ENCODE data around the gene ARHGEF4. TPM values are rescaled to one million over a fixed set of nuclear protein-coding genes. Genes with fewer than 3 reads are reported as not detected.

Gene ARHGEF4
- total RNA-seq, 1 donor from 2014 or later, result 4.8 TPM

GRCh38 chr2:131015764-131016163 lies 179.1 kb downstream of the ARHGEF4 start:
- H3K9me3 ChIP-seq (ENCODE audit: insufficient read depth, low read depth, low read length), result no peaks in the 10 kb centered on the region
- H3K27me3 ChIP-seq (ENCODE audit: insufficient read depth, low read length), result no peaks in the 10 kb centered on the region
- H3K4me3 ChIP-seq (ENCODE audit: insufficient read depth, low read depth, low read length), result no peak overlapping the region
- H3K27ac ChIP-seq (ENCODE audit: low read depth, low read length), result no peak overlapping the region
- Mint-ChIP-seq H3K27me3 (ENCODE audit: low read depth, unreplicated experiment) (peaks cover 19% of the 10 kb centered on the region), H3K27ac (ENCODE audit: unreplicated experiment) (peak overlapping the region; percentile 69), H3K9me3 (ENCODE audit: unreplicated experiment) (no peaks in the 10 kb centered on the region), H3K36me3 (ENCODE audit: low read depth, unreplicated experiment) (no peaks in the 10 kb centered on the region), H3K4me1 (ENCODE audit: low read depth, unreplicated experiment) (peaks cover 20% of the 10 kb centered on the region), H3K4me3 (ENCODE audit: unreplicated experiment) (no peak overlapping the region)
- H3K4me2 ChIP-seq (ENCODE audit: low read length), result no peak overlapping the region
- DNase-seq (ENCODE audit: low read depth) (no peak), FAIRE-seq (no peak)
- H3K79me2 ChIP-seq (ENCODE audit: insufficient read depth, low read length), result no peaks in the 10 kb centered on the region
- no peak overlapping the region for H2AFZ ChIP-seq (ENCODE audit: low read depth, low read length)
- no peaks in the 10 kb centered on the region for H4K20me1 ChIP-seq (ENCODE audit: insufficient read depth, low read length)
- H3K36me3 ChIP-seq (ENCODE audit: insufficient read depth, low read length), result no peaks in the 10 kb centered on the region
- peaks cover 7% of the 10 kb centered on the region for H3K4me1 ChIP-seq (ENCODE audit: insufficient read depth, low read length)
- TF ChIP-seq EZH2 (IDR thresholded peaks at IDR 0.05; ENCODE audit: insufficient read depth, low read length), result no peak
- H3K9ac ChIP-seq (ENCODE audit: low read length), result no peak overlapping the region

GRCh38 chr2:131016826-131017741 lies 180.4 kb downstream of the ARHGEF4 start:
- TF ChIP-seq CTCF (IDR thresholded peaks at IDR 0.05; ENCODE audit: insufficient read depth, low read depth, low read length) (no peak), EZH2 (IDR thresholded peaks at IDR 0.05; ENCODE audit: insufficient read depth, low read length) (no peak)
- Histone ChIP-seq H3K79me2 (ENCODE audit: insufficient read depth, low read length) (no peaks in the 10 kb centered on the region), H3K27ac (ENCODE audit: low read depth, low read length) (peak overlapping the region; percentile 4), H3K36me3 (ENCODE audit: insufficient read depth, low read length) (no peaks in the 10 kb centered on the region), H3K4me3 (ENCODE audit: insufficient read depth, low read depth, low read length) (no peak overlapping the region), H4K20me1 (ENCODE audit: insufficient read depth, low read length) (no peaks in the 10 kb centered on the region), H3K9ac (ENCODE audit: low read length) (peak overlapping the region; percentile 25), H2AFZ (ENCODE audit: low read depth, low read length) (peak overlapping the region; percentile 46), H3K4me2 (ENCODE audit: low read length) (peak overlapping the region; percentile 75), H3K9me3 (ENCODE audit: insufficient read depth, low read depth, low read length) (no peaks in the 10 kb centered on the region), H3K27me3 (ENCODE audit: insufficient read depth, low read length) (no peaks in the 10 kb centered on the region), H3K4me1 (ENCODE audit: insufficient read depth, low read length) (peaks cover 7% of the 10 kb centered on the region)
- Mint-ChIP-seq H3K9me3 (ENCODE audit: unreplicated experiment) (peaks cover 4% of the 10 kb centered on the region), H3K27me3 (ENCODE audit: low read depth, unreplicated experiment) (peaks cover 14% of the 10 kb centered on the region), H3K27ac (ENCODE audit: unreplicated experiment) (peak overlapping the region; percentile 77), H3K36me3 (ENCODE audit: low read depth, unreplicated experiment) (no peaks in the 10 kb centered on the region), H3K4me1 (ENCODE audit: low read depth, unreplicated experiment) (peaks cover 15% of the 10 kb centered on the region), H3K4me3 (ENCODE audit: unreplicated experiment) (peak overlapping the region; percentile 31)
- DNase-seq (ENCODE audit: low read depth) (peak; percentile 81), FAIRE-seq (no peak)

GRCh38 chr2:131022731-131023130 lies 186.0 kb downstream of the ARHGEF4 start:
- DNase-seq (ENCODE audit: low read depth), result peak; percentile 77
- Mint-ChIP-seq H3K36me3 (ENCODE audit: low read depth, unreplicated experiment) (no peaks in the 10 kb centered on the region), H3K4me3 (ENCODE audit: unreplicated experiment) (no peak overlapping the region), H3K4me1 (ENCODE audit: low read depth, unreplicated experiment) (peaks cover 1% of the 10 kb centered on the region), H3K9me3 (ENCODE audit: unreplicated experiment) (peaks cover 11% of the 10 kb centered on the region), H3K27me3 (ENCODE audit: low read depth, unreplicated experiment) (peaks cover 8% of the 10 kb centered on the region), H3K27ac (ENCODE audit: unreplicated experiment) (no peak overlapping the region)
- Histone ChIP-seq H4K20me1 (ENCODE audit: insufficient read depth, low read length) (no peaks in the 10 kb centered on the region), H3K36me3 (ENCODE audit: insufficient read depth, low read length) (no peaks in the 10 kb centered on the region), H3K27ac (ENCODE audit: low read depth, low read length) (no peak overlapping the region), H3K4me3 (ENCODE audit: insufficient read depth, low read depth, low read length) (no peak overlapping the region), H3K4me2 (ENCODE audit: low read length) (no peak overlapping the region), H3K9me3 (ENCODE audit: insufficient read depth, low read depth, low read length) (peaks cover 3% of the 10 kb centered on the region), H3K79me2 (ENCODE audit: insufficient read depth, low read length) (no peaks in the 10 kb centered on the region), H3K4me1 (ENCODE audit: insufficient read depth, low read length) (no peaks in the 10 kb centered on the region), H3K27me3 (ENCODE audit: insufficient read depth, low read length) (peaks cover 2% of the 10 kb centered on the region), H3K9ac (ENCODE audit: low read length) (no peak overlapping the region), H2AFZ (ENCODE audit: low read depth, low read length) (no peak overlapping the region)
- peak; percentile 5 for FAIRE-seq
- no peak for TF ChIP-seq CTCF (IDR thresholded peaks at IDR 0.05; ENCODE audit: insufficient read depth, low read depth, low read length)
- no peak for TF ChIP-seq EZH2 (IDR thresholded peaks at IDR 0.05; ENCODE audit: insufficient read depth, low read length)

All from astrocyte (in vitro differentiated cells and primary cell).